GM18517 (cell line): ENCODE results near the gene LRGUK.
"Not testable (repeated sequence)": the region's sequence is repeated elsewhere in the genome, so short reads cannot be mapped to it uniquely, and the experiment has no call there.

Experiments
- ATAC-seq: cut with Tn5 transposase; IDR thresholded peaks from one replicate; pipeline ENCODE4 v1.9.1; 2021; ENCODE audit warnings: mild to moderate bottlenecking, moderate library complexity; ENCODE audit not compliant: unreplicated experiment

Gene LRGUK

DNA sequence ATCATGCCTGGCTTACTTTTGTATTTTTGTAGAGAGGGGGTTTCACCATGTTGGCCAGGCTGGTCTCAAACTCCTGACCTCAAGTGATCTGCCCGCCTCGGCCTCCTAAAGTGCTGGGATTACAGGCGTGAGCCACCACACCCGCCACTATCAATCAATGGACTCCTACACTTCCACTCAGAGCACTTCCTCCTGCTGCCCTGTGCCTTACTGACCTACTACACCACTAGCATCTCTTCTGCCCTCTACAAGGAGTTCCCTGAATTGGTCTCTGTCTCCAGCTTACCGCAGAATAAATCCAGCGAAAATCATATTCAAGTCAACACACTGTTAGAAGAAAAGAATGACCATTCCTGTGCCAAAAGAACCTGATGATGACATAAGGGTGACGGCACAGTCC is 168.8 kb downstream of the LRGUK start:
- ATAC-seq, result not testable (repeated sequence)

DNA sequence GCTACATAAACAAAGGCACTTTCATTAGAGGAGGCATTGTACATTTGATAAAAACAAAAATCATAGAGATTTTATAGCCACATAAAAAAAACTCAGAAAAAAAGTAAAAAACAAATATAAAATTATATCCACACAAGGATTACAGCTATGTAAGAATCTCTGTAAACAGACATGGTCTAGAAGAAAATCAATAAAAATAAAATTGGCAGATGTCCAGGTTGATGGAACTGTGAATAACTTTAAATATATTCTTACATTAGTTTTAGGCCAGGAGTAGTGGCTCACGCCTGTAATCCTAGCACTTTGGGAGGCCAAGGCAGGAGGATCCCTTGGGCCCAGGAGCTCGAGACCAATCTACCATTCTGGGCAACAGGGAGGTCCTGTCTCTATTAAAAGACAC is 170.3 kb downstream of the LRGUK start:
- no peak for ATAC-seq

DNA sequence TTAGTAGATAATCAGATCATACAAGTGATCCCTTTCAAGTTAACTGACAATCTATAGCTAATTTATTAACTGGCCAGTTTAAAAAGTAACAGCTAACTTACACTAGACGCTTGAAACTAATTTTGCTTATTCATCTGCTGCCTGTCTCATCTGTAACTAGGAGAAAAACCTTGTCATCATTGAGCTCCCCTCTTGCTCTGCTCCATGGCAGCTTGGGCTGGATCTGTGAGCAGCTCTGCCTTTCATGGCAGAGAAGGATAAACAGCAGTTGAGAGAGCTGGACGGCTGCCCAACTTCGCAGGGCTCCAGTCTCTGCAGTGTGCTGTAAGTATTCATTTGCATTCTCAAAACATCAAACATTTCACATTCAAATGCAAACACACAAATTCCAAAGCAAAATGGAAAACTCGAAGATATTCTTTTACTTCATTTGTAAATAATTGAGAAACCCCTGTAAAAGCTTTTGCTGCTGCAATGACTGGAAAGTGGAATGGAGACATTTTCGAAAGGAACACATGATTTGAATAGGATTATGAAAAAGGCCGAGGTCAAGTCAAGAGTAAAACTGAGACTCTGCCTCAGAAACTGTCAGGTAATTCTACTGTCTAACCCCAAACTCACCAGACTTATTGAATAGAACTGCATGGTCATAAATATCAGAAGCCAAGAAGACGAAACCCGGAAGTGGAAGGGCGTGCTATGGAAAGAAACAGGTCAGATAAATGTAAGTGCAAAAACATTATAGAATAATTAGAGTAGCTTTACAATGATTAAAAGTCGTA is 172.0 kb downstream of the LRGUK start:
- ATAC-seq, result no peak

DNA sequence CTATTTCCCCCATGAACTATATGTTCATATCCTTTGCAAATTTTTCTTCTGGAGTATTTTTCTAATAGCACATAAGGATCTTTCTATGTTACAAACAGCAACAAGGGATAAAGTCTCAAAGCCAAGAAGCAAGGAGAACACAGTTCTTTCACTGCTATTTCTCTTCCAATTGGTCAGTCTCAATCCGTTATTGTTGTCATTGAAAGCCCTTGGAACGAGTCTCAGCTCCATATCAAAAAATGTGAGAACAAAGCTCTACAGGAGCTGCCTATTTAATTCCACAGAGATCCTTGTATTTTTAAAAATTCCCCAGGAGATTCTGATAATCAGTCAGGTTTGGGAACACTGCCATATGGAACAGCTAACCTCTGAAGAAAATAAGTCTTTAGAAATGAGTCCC is 173.8 kb downstream of the LRGUK start:
- ATAC-seq, result no peak

DNA sequence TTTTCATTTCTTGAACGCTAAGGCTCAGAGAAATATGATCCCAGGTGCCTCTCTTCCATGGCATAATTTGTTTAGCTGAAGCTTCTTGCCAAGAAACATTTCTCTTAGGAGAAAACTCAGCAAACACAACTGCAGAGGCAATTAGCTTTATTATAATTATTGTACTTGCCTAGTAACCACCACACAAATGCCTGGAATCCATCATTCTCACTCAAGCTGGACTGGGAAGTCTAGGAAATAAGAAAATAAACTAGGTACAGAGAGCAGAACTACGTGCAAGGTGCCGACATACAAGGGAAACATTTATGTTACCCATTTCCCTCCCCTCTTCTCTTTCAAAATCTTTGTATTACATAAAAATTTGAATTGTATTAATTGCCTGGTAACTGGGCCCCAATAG is 174.5 kb downstream of the LRGUK start:
- ATAC-seq, result no peak

DNA sequence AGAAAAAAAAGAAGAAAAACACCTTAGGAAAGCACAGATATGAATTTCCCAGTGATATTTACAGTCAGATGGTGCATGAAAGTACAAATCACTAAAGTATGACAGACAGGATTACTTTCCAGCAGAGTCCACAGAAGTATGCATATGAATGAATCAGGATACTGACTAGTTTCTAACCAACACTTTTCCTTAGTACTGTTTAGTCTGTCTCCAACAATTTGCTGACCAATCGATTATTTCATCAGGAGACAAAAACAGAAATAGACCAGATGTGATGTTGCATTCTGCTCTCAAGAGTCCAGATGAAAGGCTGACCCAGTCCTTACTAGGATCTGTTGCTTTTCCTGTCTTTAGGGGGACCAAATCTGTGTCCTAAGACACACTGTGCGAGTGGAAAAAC is 175.0 kb downstream of the LRGUK start:
- no peak for ATAC-seq

DNA sequence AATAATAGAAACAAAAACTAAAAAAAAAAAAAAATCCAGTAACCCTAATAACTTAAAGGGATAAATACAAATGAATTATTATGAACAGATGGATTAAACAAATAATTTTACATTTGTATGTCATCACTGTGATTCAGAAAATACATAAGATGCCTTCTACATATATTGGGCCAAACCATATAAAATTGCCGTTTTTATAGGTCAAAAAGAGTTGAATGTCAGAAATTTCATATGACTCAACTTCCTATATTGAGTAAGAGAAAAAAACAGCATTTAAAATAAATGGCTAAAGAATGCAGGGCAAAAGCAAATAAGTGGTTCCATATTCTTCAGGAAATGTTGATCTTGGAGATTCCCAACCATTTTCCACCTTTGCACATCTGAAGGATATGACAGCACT is 180.2 kb downstream of the LRGUK start:
- no peak for ATAC-seq

DNA sequence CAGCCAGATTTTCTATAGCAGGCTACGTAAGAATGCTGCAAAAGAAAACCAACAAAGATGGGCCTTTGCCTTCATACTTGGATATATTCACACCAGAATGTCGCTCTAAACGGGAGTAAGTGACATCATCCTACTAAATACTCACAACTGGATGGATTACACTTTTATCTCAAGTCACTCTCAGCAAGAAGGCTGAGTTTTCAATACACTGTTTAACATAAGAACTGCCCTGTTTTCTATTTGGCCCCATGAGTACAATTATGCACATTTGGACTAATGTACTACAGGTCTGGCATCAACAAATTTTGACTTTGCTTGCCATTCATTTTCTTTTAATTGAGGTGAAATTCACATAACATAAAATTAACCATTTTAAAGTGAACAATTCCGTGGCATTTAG is 181.4 kb downstream of the LRGUK start:
- no peak for ATAC-seq

DNA sequence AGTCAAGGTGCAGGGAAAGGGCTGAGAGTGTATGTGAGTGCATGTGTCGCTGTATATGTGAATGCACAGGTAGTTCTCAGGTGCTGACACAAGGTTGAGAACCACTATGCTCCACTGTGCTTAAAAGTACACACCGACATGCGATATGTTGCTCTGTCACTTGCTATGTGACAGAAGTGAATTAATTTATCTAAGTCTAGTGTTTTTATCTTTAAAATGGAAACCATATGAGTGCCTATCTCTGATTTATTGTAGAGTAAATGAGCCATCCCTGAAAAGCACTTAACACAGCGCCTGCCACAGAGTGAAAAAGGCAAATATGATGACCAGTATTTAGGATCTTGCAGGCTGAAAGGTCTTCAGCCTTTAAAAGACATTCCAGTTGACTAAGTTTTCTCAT is 184.7 kb downstream of the LRGUK start:
- ATAC-seq, result no peak

DNA sequence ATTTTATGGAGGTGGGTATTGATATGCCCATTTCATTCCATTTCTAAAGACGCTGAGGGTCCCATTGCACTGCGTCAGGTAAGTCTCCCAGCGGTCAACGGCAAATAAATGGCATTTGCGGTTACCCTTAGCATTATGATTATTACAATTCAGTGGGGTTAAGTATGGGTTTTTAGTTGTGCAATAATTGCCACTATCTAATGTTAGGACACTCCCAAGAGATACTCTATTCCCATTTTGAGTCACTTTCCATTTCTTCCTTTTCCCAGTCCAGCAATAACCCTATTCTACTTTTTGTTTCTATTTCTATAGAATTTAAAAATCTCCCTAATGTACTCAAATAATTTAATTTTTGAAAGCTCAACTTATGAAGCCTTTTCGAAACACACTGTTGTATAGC is 185.6 kb downstream of the LRGUK start:
- no peak for ATAC-seq

DNA sequence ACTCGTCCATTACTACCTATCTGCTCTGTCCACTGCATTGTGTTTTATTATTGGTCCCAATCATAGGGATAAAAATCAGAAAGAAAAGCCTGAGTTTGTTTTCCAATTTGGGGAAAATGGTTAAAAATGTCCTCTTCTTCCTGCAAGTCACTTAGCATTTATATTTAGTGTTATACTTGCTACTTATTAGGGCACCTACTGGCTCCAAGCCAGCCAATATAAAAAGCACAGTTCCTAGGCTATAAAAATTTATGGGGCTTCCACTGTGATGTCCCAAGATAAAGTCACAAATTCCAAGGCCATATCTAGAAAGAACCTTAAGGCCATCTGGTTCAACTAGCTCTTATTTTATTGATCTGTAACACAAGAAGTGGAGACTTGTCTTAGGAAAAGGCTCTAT is 186.4 kb downstream of the LRGUK start:
- ATAC-seq, result no peak
